Central memory CD8-positive, alpha-beta T cell (primary cell): ENCODE data around the gene OR52E5.

Experiments
- ATAC-seq: fragments of 150-1000 bp; cut with Tn5 transposase; replicated peaks from 2 replicates; pipeline ENCODE4 v1.10.0; 2022; ENCODE audit warnings: mild to moderate bottlenecking, moderate FRiP score, moderate number of reproducible peaks; ENCODE audit not compliant: poor library complexity, severe bottlenecking; ENCODE audit errors: extremely low read depth
- DNase-seq, 2 donors: peaks; one replicate each; pipeline ENCODE4 v3.0.0; 2021; ENCODE audit warnings: low spot score in 2 of 2
- H3K27ac Mint-ChIP-seq: one replicate; pipeline ENCODE4 v1.8.0; 2022; ENCODE audit warnings: low read depth, mild to moderate bottlenecking, moderate library complexity, mixed read lengths
- H3K27me3 Mint-ChIP-seq: one replicate; pipeline ENCODE4 v1.8.0; 2022; ENCODE audit warnings: mixed read lengths
- H3K36me3 Mint-ChIP-seq: one replicate; pipeline ENCODE4 v1.8.0; 2022; ENCODE audit warnings: mild to moderate bottlenecking, moderate library complexity, mixed read lengths; ENCODE audit not compliant: insufficient read depth
- H3K4me1 Mint-ChIP-seq: one replicate; pipeline ENCODE4 v1.8.0; 2022; ENCODE audit warnings: mixed read lengths
- H3K4me3 Mint-ChIP-seq: one replicate; pipeline ENCODE4 v1.8.0; 2022; ENCODE audit warnings: mild to moderate bottlenecking, moderate library complexity, mixed read lengths
- H3K9me3 Mint-ChIP-seq: one replicate; pipeline ENCODE4 v1.8.0; 2022; ENCODE audit warnings: mixed read lengths

The OR52E5 gene

DNA sequence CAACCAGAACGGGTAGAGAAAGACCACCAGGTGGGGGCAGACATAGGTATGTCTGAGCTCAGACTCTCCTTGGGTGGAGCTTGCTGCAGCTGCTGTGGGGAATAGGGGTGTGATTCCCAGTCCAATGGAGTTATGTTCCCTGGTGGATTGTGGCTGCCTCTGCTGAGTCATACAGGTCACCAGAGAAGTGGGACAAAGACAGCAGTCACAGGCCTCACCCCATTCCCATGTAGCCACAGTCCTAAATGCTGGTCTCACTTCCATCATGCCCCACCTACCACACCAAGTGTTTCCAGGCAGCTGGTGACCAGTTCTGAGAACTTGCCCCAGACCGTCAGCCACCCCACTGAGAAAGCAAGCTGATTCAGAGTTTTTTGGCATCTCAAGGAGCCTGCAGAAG, 17.5 kb downstream of the OR52E5 start:
- no peaks in the 10 kb centered on the region for H3K4me1 Mint-ChIP-seq
- H3K36me3 Mint-ChIP-seq: no peaks in the 10 kb centered on the region
- peaks cover 72% of the 10 kb centered on the region for H3K27me3 Mint-ChIP-seq
- DNase-seq (no peak), ATAC-seq (no peak)
- H3K4me3 Mint-ChIP-seq: no peak overlapping the region
- no peak overlapping the region for H3K27ac Mint-ChIP-seq
- no peaks in the 10 kb centered on the region for H3K9me3 Mint-ChIP-seq

DNA sequence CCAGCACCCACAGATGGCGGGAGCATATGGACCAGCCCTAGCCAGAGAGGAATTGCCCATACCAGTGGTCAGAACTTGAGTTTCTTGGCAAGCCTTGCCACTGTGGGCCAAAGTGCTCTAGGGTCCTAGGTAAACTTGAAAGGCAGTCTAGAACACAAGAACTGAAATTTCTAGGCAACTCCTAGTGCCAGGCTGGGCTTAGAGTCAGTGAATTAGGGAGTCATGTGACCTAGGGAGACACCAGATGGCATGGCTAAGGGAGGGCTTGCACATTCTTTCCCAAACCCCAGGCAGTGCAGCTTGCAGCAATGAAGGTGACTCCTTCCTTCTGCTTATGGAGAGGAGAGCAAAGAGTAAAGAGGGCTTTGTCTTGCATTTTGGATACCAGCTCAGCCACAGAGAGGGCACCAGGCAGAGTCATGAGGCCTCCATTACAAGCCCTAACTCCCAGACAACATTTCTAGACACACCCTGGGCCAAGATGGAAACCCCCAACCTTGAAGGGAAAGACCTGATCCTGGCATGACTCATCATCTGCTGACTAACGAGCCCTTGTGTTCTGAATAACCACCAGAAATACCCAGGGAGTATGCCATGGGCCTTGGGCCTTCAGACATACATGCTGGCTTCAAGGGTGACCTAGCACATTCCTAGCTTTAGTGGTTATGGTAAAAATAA, 29.9 kb downstream of the OR52E5 start:
- Mint-ChIP-seq H3K4me1 (no peaks in the 10 kb centered on the region), H3K27ac (no peak overlapping the region), H3K9me3 (peaks cover 5% of the 10 kb centered on the region), H3K27me3 (peaks cover 14% of the 10 kb centered on the region), H3K4me3 (no peak overlapping the region), H3K36me3 (no peaks in the 10 kb centered on the region)
- no peak for DNase-seq
- no peak for ATAC-seq

GRCh38 chr11:5923427-5923776, 30.4 kb downstream of the OR52E5 start:
- ATAC-seq (no peak), DNase-seq (no peak)
- Mint-ChIP-seq H3K9me3 (peaks cover 8% of the 10 kb centered on the region), H3K4me3 (no peak overlapping the region), H3K27me3 (peaks cover 14% of the 10 kb centered on the region), H3K36me3 (no peaks in the 10 kb centered on the region), H3K27ac (no peak overlapping the region), H3K4me1 (no peaks in the 10 kb centered on the region)

DNA sequence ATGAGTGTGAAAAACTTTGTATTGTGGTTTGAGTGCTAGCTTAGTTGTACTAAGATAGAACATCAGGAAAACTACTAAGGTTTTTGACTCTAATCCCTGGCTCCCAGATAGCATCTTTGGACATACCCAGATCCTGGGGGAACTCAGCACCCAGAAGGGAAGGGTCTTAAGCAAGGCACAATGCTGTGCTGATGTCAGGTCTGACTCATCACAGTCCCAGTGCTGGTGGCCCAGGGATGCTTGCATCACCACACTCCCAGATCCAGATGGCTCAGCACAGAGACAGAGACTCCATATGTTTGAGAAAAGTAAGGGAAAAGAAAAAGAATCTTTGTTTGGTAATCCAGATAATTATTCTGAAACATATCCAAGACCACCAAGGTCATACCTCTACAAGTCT, 30.8 kb downstream of the OR52E5 start:
- no peak for DNase-seq
- Mint-ChIP-seq H3K27me3 (peaks cover 11% of the 10 kb centered on the region), H3K9me3 (peaks cover 12% of the 10 kb centered on the region), H3K4me3 (no peak overlapping the region), H3K36me3 (no peaks in the 10 kb centered on the region), H3K4me1 (no peaks in the 10 kb centered on the region), H3K27ac (no peak overlapping the region)
- no peak for ATAC-seq

GRCh38 chr11:5928271-5928670, 35.3 kb downstream of the OR52E5 start:
- Mint-ChIP-seq H3K9me3 (peaks cover 20% of the 10 kb centered on the region), H3K36me3 (no peaks in the 10 kb centered on the region), H3K4me1 (no peaks in the 10 kb centered on the region), H3K27me3 (peaks cover 22% of the 10 kb centered on the region), H3K4me3 (no peak overlapping the region), H3K27ac (no peak overlapping the region)
- no peak for ATAC-seq
- DNase-seq: no peak

DNA sequence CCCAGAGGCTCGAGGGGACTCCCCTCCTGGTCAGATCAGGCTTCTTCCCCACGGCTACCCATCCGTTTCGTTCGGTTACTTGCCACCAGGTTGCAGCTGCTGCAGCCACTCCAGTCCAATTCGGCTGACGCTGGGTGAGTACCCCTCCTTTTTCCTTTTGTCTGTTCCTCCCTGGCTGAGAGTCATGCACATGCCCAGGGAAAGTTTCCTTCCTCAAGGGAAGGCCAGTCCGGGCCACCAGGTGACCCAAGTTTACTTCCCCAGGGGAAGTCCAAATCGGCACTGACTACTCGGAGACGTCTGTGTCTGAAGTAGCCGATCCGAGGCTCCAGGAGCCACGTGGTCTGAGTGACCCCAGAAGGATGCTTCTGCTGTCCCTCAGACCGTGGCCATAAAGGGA, 35.8 kb downstream of the OR52E5 start:
- no peak overlapping the region for H3K27ac Mint-ChIP-seq
- ATAC-seq (no peak), DNase-seq (no peak)

DNA sequence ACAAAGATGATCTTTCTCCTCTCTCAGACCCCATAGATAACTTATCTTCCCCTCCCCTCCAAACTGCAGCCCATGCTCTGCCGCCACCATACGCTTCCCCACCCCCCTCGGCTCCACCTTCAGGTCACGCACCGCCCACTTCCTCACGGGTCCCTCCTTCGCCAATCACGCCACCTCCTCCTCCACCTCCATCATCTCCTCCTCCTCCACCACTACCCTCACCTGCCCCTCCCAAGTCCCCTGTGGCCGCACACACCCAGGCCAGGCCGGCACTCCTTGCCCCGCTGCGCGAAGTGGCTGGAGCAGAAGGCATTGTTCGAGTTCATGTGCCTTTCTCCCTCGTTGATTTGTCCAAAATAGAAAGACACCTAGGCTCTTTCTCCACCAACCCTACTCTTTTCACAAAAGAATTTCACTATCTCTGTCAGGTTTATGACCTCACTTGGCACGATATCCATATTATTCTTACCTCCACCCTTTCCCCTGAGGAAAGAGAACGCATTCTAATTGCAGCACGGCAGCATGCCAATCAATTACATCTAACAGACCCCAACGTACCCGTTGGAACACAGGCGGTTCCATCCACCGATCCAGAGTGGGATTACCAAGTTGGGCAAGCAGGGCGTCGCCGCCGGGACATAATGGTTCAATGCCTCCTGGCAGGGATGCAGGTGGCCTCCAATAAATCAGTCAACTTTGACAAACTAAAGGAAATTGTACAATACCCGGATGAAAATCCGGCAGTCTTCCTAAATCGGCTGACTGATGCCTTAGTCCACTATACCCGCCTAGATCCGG, 36.8 kb downstream of the OR52E5 start:
- Mint-ChIP-seq H3K4me3 (no peak overlapping the region), H3K9me3 (peaks cover 20% of the 10 kb centered on the region), H3K36me3 (no peaks in the 10 kb centered on the region), H3K4me1 (no peaks in the 10 kb centered on the region), H3K27me3 (peaks cover 26% of the 10 kb centered on the region), H3K27ac (no peak overlapping the region)
- ATAC-seq: no peak
- DNase-seq: no peak

More for the DNA sequence above, 35.8 kb downstream of the OR52E5 start:
- H3K4me3 Mint-ChIP-seq: no peak overlapping the region
- no peaks in the 10 kb centered on the region for H3K4me1 Mint-ChIP-seq
- H3K27me3 Mint-ChIP-seq: peaks cover 26% of the 10 kb centered on the region
- peaks cover 20% of the 10 kb centered on the region for H3K9me3 Mint-ChIP-seq
- H3K36me3 Mint-ChIP-seq: no peaks in the 10 kb centered on the region

GRCh38 chr11:5930614-5931013, 37.6 kb downstream of the OR52E5 start:
- Mint-ChIP-seq H3K27ac (no peak overlapping the region), H3K4me3 (no peak overlapping the region), H3K4me1 (no peaks in the 10 kb centered on the region), H3K9me3 (peaks cover 20% of the 10 kb centered on the region), H3K27me3 (peaks cover 28% of the 10 kb centered on the region), H3K36me3 (no peaks in the 10 kb centered on the region)
- ATAC-seq (no peak), DNase-seq (no peak)

DNA sequence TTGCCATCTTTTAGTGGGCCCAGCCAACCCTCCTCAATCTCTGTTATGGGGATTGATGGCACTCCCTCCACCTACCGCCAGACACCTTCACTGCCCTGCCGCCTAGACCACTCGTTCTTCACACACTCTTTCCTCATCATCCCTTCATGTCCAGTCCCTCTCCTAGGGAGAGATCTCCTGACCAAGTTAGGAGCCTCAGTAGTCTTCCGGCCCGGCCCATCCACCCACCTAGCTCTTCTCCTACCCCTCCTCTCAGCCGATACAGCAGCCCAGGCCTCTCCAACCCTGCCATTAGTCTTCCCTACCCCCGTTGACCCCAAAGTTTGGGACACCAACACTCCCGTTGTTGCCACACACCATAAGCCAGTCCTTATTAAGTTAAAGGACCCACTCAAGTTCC, 38.1 kb downstream of the OR52E5 start:
- peaks cover 24% of the 10 kb centered on the region for H3K9me3 Mint-ChIP-seq
- no peak overlapping the region for H3K27ac Mint-ChIP-seq
- ATAC-seq (no peak), DNase-seq (no peak)
- H3K4me1 Mint-ChIP-seq: no peaks in the 10 kb centered on the region
- no peak overlapping the region for H3K4me3 Mint-ChIP-seq
- H3K27me3 Mint-ChIP-seq: peaks cover 32% of the 10 kb centered on the region
- no peaks in the 10 kb centered on the region for H3K36me3 Mint-ChIP-seq

- Mint-ChIP-seq H3K9me3 (peaks cover 25% of the 10 kb centered on the region), H3K4me1 (no peaks in the 10 kb centered on the region), H3K36me3 (no peaks in the 10 kb centered on the region), H3K27ac (no peak overlapping the region), H3K4me3 (no peak overlapping the region), H3K27me3 (peaks cover 45% of the 10 kb centered on the region)
- no peak for DNase-seq
- ATAC-seq: no peak
Measured at GRCh38 chr11:5932671-5933070, 39.7 kb downstream of the OR52E5 start.

- Mint-ChIP-seq H3K9me3 (peaks cover 24% of the 10 kb centered on the region), H3K36me3 (no peaks in the 10 kb centered on the region), H3K27me3 (peaks cover 45% of the 10 kb centered on the region), H3K4me1 (no peaks in the 10 kb centered on the region), H3K4me3 (no peak overlapping the region), H3K27ac (no peak overlapping the region)
- DNase-seq (no peak), ATAC-seq (no peak)
Measured at GRCh38 chr11:5933116-5933515, 40.1 kb downstream of the OR52E5 start.

DNA sequence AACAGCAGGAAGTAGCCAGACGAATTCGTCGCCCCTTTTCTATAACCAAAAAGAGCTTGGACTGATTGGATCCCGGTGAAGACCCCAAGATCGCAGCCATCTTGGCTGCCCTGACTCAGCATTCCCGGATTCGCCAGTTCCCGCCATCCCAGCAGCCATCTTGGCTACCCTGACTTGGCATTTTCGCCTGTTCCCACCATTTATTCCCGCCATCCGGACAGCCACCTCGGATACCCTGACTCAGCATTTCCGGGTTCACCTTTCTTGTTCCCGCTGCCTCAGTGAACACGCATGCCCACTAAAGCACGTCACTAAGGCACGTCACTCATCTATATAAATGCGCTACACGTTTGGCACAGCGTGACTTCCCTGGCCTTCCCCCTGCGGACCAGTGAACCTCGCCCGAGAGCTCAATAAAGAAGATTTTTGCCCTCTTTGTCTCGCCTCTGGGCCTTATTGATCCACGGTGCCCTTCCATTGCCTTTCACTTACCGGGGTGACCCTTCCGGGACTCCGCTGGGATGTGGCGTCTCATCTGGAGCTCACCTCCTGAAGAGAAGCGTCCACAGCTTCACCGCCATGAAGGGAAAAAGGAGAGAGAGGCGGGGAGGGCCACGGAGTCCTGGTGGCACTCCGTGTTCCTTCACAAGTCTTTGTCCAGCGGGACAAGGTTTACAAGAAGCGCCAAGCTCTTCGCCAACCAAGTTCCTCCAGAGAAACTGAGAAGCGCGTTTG, 45.0 kb downstream of the OR52E5 start:
- H3K4me3 Mint-ChIP-seq: no peak overlapping the region
- no peaks in the 10 kb centered on the region for H3K4me1 Mint-ChIP-seq
- H3K27me3 Mint-ChIP-seq: peaks cover 36% of the 10 kb centered on the region
- no peak for DNase-seq
- H3K9me3 Mint-ChIP-seq: peaks cover 5% of the 10 kb centered on the region
- H3K36me3 Mint-ChIP-seq: no peaks in the 10 kb centered on the region
- no peak for ATAC-seq
- no peak overlapping the region for H3K27ac Mint-ChIP-seq

- no peak for ATAC-seq
- peaks cover 5% of the 10 kb centered on the region for H3K9me3 Mint-ChIP-seq
- H3K27ac Mint-ChIP-seq: no peak overlapping the region
- DNase-seq: no peak
- no peaks in the 10 kb centered on the region for H3K4me1 Mint-ChIP-seq
- H3K27me3 Mint-ChIP-seq: peaks cover 30% of the 10 kb centered on the region
- H3K4me3 Mint-ChIP-seq: no peak overlapping the region
- no peaks in the 10 kb centered on the region for H3K36me3 Mint-ChIP-seq
Measured at GRCh38 chr11:5938603-5938965, 45.6 kb downstream of the OR52E5 start.
